Measurements from ENCODE around the gene EPS15. TPM values are rescaled to one million over a fixed set of nuclear protein-coding genes. Genes with fewer than 3 reads are reported as not detected.

The EPS15 gene
- total and polyA plus RNA-seq, 2 of the 8 experiments (the other 6 are each of a cell fraction or from before 2014, with no cell fraction given): 15.9 to 57.2 TPM

- 95% methylated on average over 6 of the region's 15 CpGs; no CpG with 5 or more reads in 1 of the 2 experiments for WGBS, 2 experiments (ENCODE audit: extremely low coverage in 1 of 2, insufficient coverage in 1 of 2, insufficient read length in 1 of 2, insufficient replicate concordance in 2 of 2, low coverage in 1 of 2, low lambda C conversion rate in 2 of 2, missing lambda C conversion rate in 1 of 2)
- Histone ChIP-seq H2BK12ac (ENCODE audit: low read depth, low read length) (0 out of 2 replicates have a peak overlapping the region, but pooled peaks have one; percentile 39), H2BK15ac (ENCODE audit: low read length) (peak overlapping the region; percentile 77; the same call in 1 of the 2 replicates), H3K79me1 (ENCODE audit: low read depth, low read length) (no peaks in the 10 kb centered on the region), H2BK20ac (ENCODE audit: low read length) (no peak overlapping the region), H2AK5ac (ENCODE audit: low read depth, low read length) (no peak overlapping the region; the same call in 1 of the 2 replicates), H3K4me2 (ENCODE audit: insufficient read depth in 1 of 2, low read depth in 2 of 2, low read length in 2 of 2) (peak overlapping the region; percentile 54 to 94), H4K5ac (ENCODE audit: insufficient read length, low read depth, low read length) (no peak overlapping the region), H3K18ac (ENCODE audit: extremely low read depth, low read length) (peak overlapping the region; percentile 42; the same call in 1 of the 2 replicates), H4K8ac (ENCODE audit: extremely low read depth, insufficient read depth, low read length) (no peak overlapping the region; the same call in 1 of the 2 replicates), H3K9me3 (ENCODE audit: insufficient read depth in 2 of 2, low read depth in 1 of 2, low read length in 1 of 2) (no peaks in the 10 kb centered on the region), H4K91ac (replicated peaks; ENCODE audit: insufficient read length, low read length) (no peak overlapping the region), H3K27ac (ENCODE audit: low read depth, low read length) (no peak overlapping the region), H3K56ac (replicated peaks; ENCODE audit: insufficient read length, low read depth, low read length) (no peak overlapping the region), H3K23me2 (ENCODE audit: low read depth, low read length) (peaks cover 5% of the 10 kb centered on the region; the same call in 1 of the 2 replicates), H3K27me3 (replicated peaks in 1 of 4; ENCODE audit: control insufficient read depth in 3 of 4, extremely low read depth in 1 of 4, insufficient read depth in 3 of 4, low read length in 3 of 4) (peaks cover 3 to 19% (median 14%) of the 10 kb centered on the region in 4 experiments; a peak in 6 of 7 replicates), H4K20me1 (replicated peaks in 1 of 2; ENCODE audit: control insufficient read depth in 1 of 2, insufficient read depth in 2 of 2, low read length in 2 of 2) (no peaks in the 10 kb centered on the region), H3K79me2 (ENCODE audit: control insufficient read depth in 1 of 2, insufficient read depth in 2 of 2, low read length in 2 of 2) (no peaks in the 10 kb centered on the region), H3K23ac (ENCODE audit: insufficient read length) (no peak overlapping the region), H2BK120ac (replicated peaks; ENCODE audit: low read depth, low read length) (no peak overlapping the region), H3K4me3 (ENCODE audit: extremely low read depth in 1 of 4, insufficient read depth in 2 of 4, low read depth in 3 of 4, low read length in 4 of 4) (peak overlapping the region in 2 of 4 experiments; percentile 12 to 64; a peak in 3 of 8 replicates), H3K9ac (replicated peaks in 1 of 4; ENCODE audit: extremely low read depth in 1 of 4, low read depth in 3 of 4, low read length in 3 of 4) (no peak overlapping the region), H3K36me3 (ENCODE audit: control insufficient read depth in 2 of 4, insufficient read depth in 4 of 4, low read length in 3 of 4) (no peaks in the 10 kb centered on the region), H3K14ac (ENCODE audit: insufficient read length) (no peak overlapping the region), H3K4me1 (replicated peaks in 1 of 4; ENCODE audit: control insufficient read depth in 3 of 4, insufficient read depth in 4 of 4, low read length in 3 of 4) (peaks cover 2 to 11% (median 7%) of the 10 kb centered on the region in 4 experiments; a peak in 6 of 7 replicates), H2BK5ac (ENCODE audit: low read depth, low read length) (no peak overlapping the region), H3K4ac (replicated peaks; ENCODE audit: insufficient read length, low read depth, low read length) (no peak overlapping the region), H2AFZ (ENCODE audit: low read length) (peak overlapping the region; percentile 83)
- FAIRE-seq (no peak), DNase-seq (ENCODE audit: low read depth in 1 of 2, low spot score in 2 of 2) (no peak)
- POLR2A ChIA-PET (ENCODE audit: partially characterized antibody): interaction anchor here (1.8 to 2.8 kb wide), 2 partner anchors 10 to 77 kb away, joined by 5 to 8 read pairs; no protein-coding TSS in a partner anchor
- CTCF ChIA-PET (ENCODE audit: partially characterized antibody): interaction anchor here (0.7 to 4.6 kb wide), 5 partner anchors 12 to 406 kb away, joined by 3 to 16 read pairs (median 4); partner anchors contain the start of gene TTC39A
- no peak for TF ChIP-seq RNF2 (IDR thresholded peaks at IDR 0.05; ENCODE audit: borderline replicate concordance, low read depth, low read length, missing control alignments, poor library complexity, severe bottlenecking)
- TF ChIP-seq POLR2AphosphoS5 (IDR thresholded peaks at IDR 0.05; ENCODE audit: low read depth, low read length): no peak
- TF ChIP-seq ZNF274 (IDR thresholded peaks at IDR 0.05; ENCODE audit: borderline replicate concordance, extremely low read depth, low read length): no peak
- TF ChIP-seq USF2 (IDR thresholded peaks at IDR 0.05; ENCODE audit: low read length): no peak
- TF ChIP-seq HDAC6 (IDR thresholded peaks at IDR 0.05; ENCODE audit: low read depth, low read length): no peak
- no peak for TF ChIP-seq SUZ12 (IDR thresholded peaks at IDR 0.05; ENCODE audit: low read length)
- no peak for TF ChIP-seq E2F6 (IDR thresholded peaks at IDR 0.05)
- TF ChIP-seq GTF2F1 (IDR thresholded peaks at IDR 0.05; ENCODE audit: borderline replicate concordance, low read depth, low read length): no peak
- no peak for TF ChIP-seq PHF8 (conservative IDR thresholded peaks at IDR 0.05; ENCODE audit: low read depth, low read length)
- TF ChIP-seq JUND (IDR thresholded peaks at IDR 0.05; ENCODE audit: low read length): no peak
- TF ChIP-seq CBX5 (IDR thresholded peaks at IDR 0.05; ENCODE audit: low read depth, low read length): no peak
These were observed 173.8 kb downstream of the EPS15 start for GRCh38 chr1:51345300-51345687.

All from H1 (cell line).